HEK293 (cell line): ENCODE data around the gene SSU72.
A peak's percentile ranks its signal among the peaks of the same experiment; 100 is the strongest.

Source experiments
- FEZF1 ChIP-seq: fragments of 450-650 bp; formaldehyde crosslinking; IDR thresholded peaks from 2 replicates; pipeline ENCODE4 v1.5.1; 2016; ENCODE audit warnings: missing biosample characterization, missing genetic modification characterization
- HOXC10 ChIP-seq: sonication (generic); formaldehyde crosslinking; IDR thresholded peaks from 2 replicates; pipeline ENCODE4 v1.8.1; 2023; ENCODE audit warnings: mild to moderate bottlenecking, missing genetic modification reagents
- KLF1 ChIP-seq: fragments of 450-650 bp; formaldehyde crosslinking; IDR thresholded peaks from 2 replicates; pipeline ENCODE4 v1.5.1; 2016; ENCODE audit warnings: missing biosample characterization, missing genetic modification characterization
- KLF10 ChIP-seq: fragments of 450-650 bp; IDR thresholded peaks from 2 replicates; pipeline ENCODE4 v1.5.1; 2018; ENCODE audit warnings: missing biosample characterization, mild to moderate bottlenecking, missing genetic modification characterization
- MZF1 ChIP-seq: fragments of 450-650 bp; formaldehyde crosslinking; IDR thresholded peaks from 2 replicates; pipeline ENCODE4 v1.5.1; 2017; ENCODE audit warnings: missing biosample characterization, missing genetic modification characterization, borderline replicate concordance
- SETDB1 ChIP-seq: IDR thresholded peaks from one replicate; pipeline ENCODE4 v1.6.1; 2017; ENCODE audit warnings: mild to moderate bottlenecking, low read length, moderate library complexity, mixed read lengths; ENCODE audit not compliant: insufficient read length
- ZBTB21 ChIP-seq: fragments of 450-650 bp; formaldehyde crosslinking; IDR thresholded peaks from 2 replicates; pipeline ENCODE4 v1.5.1; 2017; ENCODE audit warnings: missing biosample characterization, missing genetic modification characterization
- ZBTB7A ChIP-seq: fragments of 450-650 bp; formaldehyde crosslinking; IDR thresholded peaks from 2 replicates; pipeline ENCODE4 v1.5.1; 2016; ENCODE audit warnings: low read depth, missing biosample characterization, missing genetic modification characterization
- ZNF133 ChIP-seq: fragments of 450-650 bp; formaldehyde crosslinking; IDR thresholded peaks from 2 replicates; pipeline ENCODE4 v1.5.1; 2016; ENCODE audit warnings: missing biosample characterization, missing genetic modification characterization
- ZNF140 ChIP-seq: fragments of 450-650 bp; formaldehyde crosslinking; IDR thresholded peaks from 2 replicates; pipeline ENCODE4 v1.5.1; 2016; ENCODE audit warnings: missing biosample characterization, missing genetic modification characterization
- ZNF157 ChIP-seq: fragments of 450-650 bp; formaldehyde crosslinking; IDR thresholded peaks from 2 replicates; pipeline ENCODE4 v1.5.1; 2016; ENCODE audit warnings: missing biosample characterization, missing genetic modification characterization
- ZNF221 ChIP-seq: fragments of 450-650 bp; formaldehyde crosslinking; IDR thresholded peaks from 2 replicates; pipeline ENCODE4 v1.5.1; 2017; ENCODE audit warnings: missing biosample characterization, missing genetic modification characterization, borderline replicate concordance
- ZNF391 ChIP-seq: fragments of 450-650 bp; formaldehyde crosslinking; IDR thresholded peaks from 2 replicates; pipeline ENCODE4 v1.5.1; 2016; ENCODE audit warnings: low read depth, missing biosample characterization, missing genetic modification characterization, borderline replicate concordance
- ZNF404 ChIP-seq: fragments of 450-650 bp; formaldehyde crosslinking; IDR thresholded peaks from 2 replicates; pipeline ENCODE4 v1.5.1; 2017; ENCODE audit warnings: missing biosample characterization, missing genetic modification characterization
- ZNF426 ChIP-seq: fragments of 450-650 bp; formaldehyde crosslinking; IDR thresholded peaks from 2 replicates; pipeline ENCODE4 v1.5.1; 2017; ENCODE audit warnings: missing biosample characterization, missing genetic modification characterization, mild to moderate bottlenecking, inconsistent platforms, moderate library complexity
- ZNF548 ChIP-seq: fragments of 450-650 bp; formaldehyde crosslinking; IDR thresholded peaks from 2 replicates; pipeline ENCODE4 v1.5.1; 2016; ENCODE audit warnings: missing biosample characterization, missing genetic modification characterization
- ZNF629 ChIP-seq: fragments of 450-650 bp; formaldehyde crosslinking; IDR thresholded peaks from 2 replicates; pipeline ENCODE4 v1.5.1; 2017; ENCODE audit warnings: missing biosample characterization, missing genetic modification characterization
- ZNF677 ChIP-seq: fragments of 450-650 bp; IDR thresholded peaks from 2 replicates; pipeline ENCODE4 v1.5.0; 2018; ENCODE audit warnings: missing biosample characterization, mild to moderate bottlenecking, missing genetic modification characterization, moderate library complexity
- ZNF747 ChIP-seq: fragments of 450-650 bp; formaldehyde crosslinking; IDR thresholded peaks from 2 replicates; pipeline ENCODE4 v1.5.1; 2016; ENCODE audit warnings: missing biosample characterization, missing genetic modification characterization
- ZNF76 ChIP-seq: fragments of 450-650 bp; formaldehyde crosslinking; IDR thresholded peaks from 2 replicates; pipeline ENCODE4; 2016; ENCODE audit warnings: low read depth, missing biosample characterization, missing genetic modification characterization, borderline replicate concordance
- TF ChIP-seq, protein P1 (sequence below): fragments of 450-650 bp; formaldehyde crosslinking; IDR thresholded peaks from 2 replicates; pipeline ENCODE4 v1.5.1; 2017; ENCODE audit warnings: missing biosample characterization, missing genetic modification characterization
- TF ChIP-seq, protein P2 (sequence below): fragments of 450-650 bp; formaldehyde crosslinking; IDR thresholded peaks from 2 replicates; pipeline ENCODE4 v1.5.1; 2016; ENCODE audit warnings: missing biosample characterization, missing genetic modification characterization, low read depth
- TF ChIP-seq, protein P3 (sequence below): sonication (generic); formaldehyde crosslinking; IDR thresholded peaks from 2 replicates; pipeline ENCODE4 v1.8.1; 2022; ENCODE audit warnings: mild to moderate bottlenecking, moderate library complexity, missing genetic modification reagents
- TF ChIP-seq, protein P4 (sequence below): fragments of 450-650 bp; formaldehyde crosslinking; IDR thresholded peaks from 2 replicates; pipeline ENCODE4 v1.5.1; 2017; ENCODE audit warnings: missing biosample characterization, missing genetic modification characterization
- TF ChIP-seq, protein P5 (sequence below): fragments of 450-650 bp; formaldehyde crosslinking; IDR thresholded peaks from 2 replicates; pipeline ENCODE4 v1.5.0; 2017; ENCODE audit warnings: missing biosample characterization, missing genetic modification characterization, borderline replicate concordance
- TF ChIP-seq, protein P6 (sequence below): fragments of 450-650 bp; formaldehyde crosslinking; IDR thresholded peaks from 2 replicates; pipeline ENCODE4 v1.5.1; 2017; ENCODE audit warnings: missing biosample characterization, missing genetic modification characterization
- TF ChIP-seq, protein P7 (sequence below): fragments of 450-650 bp; formaldehyde crosslinking; IDR thresholded peaks from 2 replicates; pipeline ENCODE4 v1.5.1; 2016; ENCODE audit warnings: missing biosample characterization, missing genetic modification characterization

Gene SSU72

DNA sequence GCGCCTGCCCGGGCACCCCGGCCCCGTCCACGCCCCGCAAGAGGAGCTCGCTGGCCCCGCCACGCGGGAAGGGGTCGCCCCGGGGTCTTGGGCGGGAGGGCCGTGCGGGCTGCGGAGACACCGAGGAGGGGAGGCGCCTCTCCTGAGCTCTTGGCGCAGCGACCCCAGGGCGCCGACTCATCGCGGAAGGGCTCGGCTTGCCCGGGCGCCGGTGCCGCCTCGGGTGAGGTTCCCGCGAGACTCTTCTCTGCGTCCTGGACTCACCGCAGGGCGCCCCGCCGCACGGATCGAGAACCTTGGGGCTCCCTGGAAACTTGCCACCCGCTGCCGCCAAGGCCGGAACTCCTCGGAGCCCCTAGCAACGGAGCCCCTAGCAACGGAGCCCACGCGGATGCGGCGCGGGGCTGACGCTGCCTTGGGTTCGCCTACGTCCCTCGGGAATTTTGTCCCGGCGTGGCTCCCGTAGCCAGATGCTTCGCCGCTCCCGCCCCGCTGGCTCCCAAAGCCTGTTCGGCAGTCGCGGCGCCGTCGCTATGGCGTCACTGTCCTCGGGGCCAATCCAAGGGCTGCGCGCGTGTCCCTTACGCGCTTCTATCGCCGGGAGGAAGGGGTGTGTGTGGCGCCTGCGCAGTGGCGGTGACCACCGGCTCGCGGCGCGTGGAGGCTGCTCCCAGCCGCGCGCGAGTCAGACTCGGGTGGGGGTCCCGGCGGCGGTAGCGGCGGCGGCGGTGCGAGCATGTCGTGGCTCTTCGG lies 63.0 kb downstream of the SSU72 start, which contains the start of gene ATAD3A (continued):
- TF ChIP-seq, protein P1, sequence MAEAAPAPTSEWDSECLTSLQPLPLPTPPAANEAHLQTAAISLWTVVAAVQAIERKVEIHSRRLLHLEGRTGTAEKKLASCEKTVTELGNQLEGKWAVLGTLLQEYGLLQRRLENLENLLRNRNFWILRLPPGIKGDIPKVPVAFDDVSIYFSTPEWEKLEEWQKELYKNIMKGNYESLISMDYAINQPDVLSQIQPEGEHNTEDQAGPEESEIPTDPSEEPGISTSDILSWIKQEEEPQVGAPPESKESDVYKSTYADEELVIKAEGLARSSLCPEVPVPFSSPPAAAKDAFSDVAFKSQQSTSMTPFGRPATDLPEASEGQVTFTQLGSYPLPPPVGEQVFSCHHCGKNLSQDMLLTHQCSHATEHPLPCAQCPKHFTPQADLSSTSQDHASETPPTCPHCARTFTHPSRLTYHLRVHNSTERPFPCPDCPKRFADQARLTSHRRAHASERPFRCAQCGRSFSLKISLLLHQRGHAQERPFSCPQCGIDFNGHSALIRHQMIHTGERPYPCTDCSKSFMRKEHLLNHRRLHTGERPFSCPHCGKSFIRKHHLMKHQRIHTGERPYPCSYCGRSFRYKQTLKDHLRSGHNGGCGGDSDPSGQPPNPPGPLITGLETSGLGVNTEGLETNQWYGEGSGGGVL (tag by site-specific recombination) = peak; percentile 46; the same call in 1 of the 2 replicates
- TF ChIP-seq, protein P2, sequence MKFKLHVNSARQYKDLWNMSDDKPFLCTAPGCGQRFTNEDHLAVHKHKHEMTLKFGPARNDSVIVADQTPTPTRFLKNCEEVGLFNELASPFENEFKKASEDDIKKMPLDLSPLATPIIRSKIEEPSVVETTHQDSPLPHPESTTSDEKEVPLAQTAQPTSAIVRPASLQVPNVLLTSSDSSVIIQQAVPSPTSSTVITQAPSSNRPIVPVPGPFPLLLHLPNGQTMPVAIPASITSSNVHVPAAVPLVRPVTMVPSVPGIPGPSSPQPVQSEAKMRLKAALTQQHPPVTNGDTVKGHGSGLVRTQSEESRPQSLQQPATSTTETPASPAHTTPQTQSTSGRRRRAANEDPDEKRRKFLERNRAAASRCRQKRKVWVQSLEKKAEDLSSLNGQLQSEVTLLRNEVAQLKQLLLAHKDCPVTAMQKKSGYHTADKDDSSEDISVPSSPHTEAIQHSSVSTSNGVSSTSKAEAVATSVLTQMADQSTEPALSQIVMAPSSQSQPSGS (tag by site-specific recombination) = 0 out of 2 replicates have a peak, but pooled peaks have one; percentile 27
- TF ChIP-seq, protein P3, sequence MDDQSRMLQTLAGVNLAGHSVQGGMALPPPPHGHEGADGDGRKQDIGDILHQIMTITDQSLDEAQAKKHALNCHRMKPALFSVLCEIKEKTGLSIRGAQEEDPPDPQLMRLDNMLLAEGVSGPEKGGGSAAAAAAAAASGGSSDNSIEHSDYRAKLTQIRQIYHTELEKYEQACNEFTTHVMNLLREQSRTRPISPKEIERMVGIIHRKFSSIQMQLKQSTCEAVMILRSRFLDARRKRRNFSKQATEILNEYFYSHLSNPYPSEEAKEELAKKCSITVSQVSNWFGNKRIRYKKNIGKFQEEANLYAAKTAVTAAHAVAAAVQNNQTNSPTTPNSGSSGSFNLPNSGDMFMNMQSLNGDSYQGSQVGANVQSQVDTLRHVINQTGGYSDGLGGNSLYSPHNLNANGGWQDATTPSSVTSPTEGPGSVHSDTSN = peak; percentile 22; the same call in 1 of the 2 replicates
- TF ChIP-seq, protein P4, sequence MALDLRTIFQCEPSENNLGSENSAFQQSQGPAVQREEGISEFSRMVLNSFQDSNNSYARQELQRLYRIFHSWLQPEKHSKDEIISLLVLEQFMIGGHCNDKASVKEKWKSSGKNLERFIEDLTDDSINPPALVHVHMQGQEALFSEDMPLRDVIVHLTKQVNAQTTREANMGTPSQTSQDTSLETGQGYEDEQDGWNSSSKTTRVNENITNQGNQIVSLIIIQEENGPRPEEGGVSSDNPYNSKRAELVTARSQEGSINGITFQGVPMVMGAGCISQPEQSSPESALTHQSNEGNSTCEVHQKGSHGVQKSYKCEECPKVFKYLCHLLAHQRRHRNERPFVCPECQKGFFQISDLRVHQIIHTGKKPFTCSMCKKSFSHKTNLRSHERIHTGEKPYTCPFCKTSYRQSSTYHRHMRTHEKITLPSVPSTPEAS (tag by site-specific recombination) = 0 out of 2 replicates have a peak, but pooled peaks have one; percentile 34
- TF ChIP-seq, protein P5, sequence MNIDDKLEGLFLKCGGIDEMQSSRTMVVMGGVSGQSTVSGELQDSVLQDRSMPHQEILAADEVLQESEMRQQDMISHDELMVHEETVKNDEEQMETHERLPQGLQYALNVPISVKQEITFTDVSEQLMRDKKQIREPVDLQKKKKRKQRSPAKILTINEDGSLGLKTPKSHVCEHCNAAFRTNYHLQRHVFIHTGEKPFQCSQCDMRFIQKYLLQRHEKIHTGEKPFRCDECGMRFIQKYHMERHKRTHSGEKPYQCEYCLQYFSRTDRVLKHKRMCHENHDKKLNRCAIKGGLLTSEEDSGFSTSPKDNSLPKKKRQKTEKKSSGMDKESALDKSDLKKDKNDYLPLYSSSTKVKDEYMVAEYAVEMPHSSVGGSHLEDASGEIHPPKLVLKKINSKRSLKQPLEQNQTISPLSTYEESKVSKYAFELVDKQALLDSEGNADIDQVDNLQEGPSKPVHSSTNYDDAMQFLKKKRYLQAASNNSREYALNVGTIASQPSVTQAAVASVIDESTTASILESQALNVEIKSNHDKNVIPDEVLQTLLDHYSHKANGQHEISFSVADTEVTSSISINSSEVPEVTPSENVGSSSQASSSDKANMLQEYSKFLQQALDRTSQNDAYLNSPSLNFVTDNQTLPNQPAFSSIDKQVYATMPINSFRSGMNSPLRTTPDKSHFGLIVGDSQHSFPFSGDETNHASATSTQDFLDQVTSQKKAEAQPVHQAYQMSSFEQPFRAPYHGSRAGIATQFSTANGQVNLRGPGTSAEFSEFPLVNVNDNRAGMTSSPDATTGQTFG (tag by site-specific recombination) = no peak
- TF ChIP-seq ZNF747 (tag by site-specific recombination) (no peak), KLF1 (tag by site-specific recombination) (peak; percentile 80), ZNF404 (no peak), ZNF677 (0 out of 2 replicates have a peak, but pooled peaks have one; percentile 43), MZF1 (tag by site-specific recombination) (no peak), ZNF76 (tag by site-specific recombination) (peak; percentile 93), HOXC10 (CRISPR knock-in tag) (no peak), ZNF629 (tag by site-specific recombination) (peak; percentile 99), ZNF157 (no peak), ZNF548 (tag by site-specific recombination) (no peak), KLF10 (tag by site-specific recombination) (peak; percentile 96), ZNF426 (tag by site-specific recombination) (no peak), ZNF391 (tag by site-specific recombination) (peak; percentile 96; the same call in 1 of the 2 replicates), ZNF133 (tag by site-specific recombination) (no peak), ZNF140 (tag by site-specific recombination) (no peak), FEZF1 (tag by site-specific recombination) (peak; percentile 20; the same call in 1 of the 2 replicates), ZBTB7A (tag by site-specific recombination) (peak; percentile 98), ZBTB21 (tag by site-specific recombination) (peak; percentile 97), SETDB1 (no peak), ZNF221 (tag by site-specific recombination) (no peak)
- TF ChIP-seq, protein P6, sequence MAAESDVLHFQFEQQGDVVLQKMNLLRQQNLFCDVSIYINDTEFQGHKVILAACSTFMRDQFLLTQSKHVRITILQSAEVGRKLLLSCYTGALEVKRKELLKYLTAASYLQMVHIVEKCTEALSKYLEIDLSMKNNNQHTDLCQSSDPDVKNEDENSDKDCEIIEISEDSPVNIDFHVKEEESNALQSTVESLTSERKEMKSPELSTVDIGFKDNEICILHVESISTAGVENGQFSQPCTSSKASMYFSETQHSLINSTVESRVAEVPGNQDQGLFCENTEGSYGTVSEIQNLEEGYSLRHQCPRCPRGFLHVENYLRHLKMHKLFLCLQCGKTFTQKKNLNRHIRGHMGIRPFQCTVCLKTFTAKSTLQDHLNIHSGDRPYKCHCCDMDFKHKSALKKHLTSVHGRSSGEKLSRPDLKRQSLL = 0 out of 2 replicates have a peak, but pooled peaks have one; percentile 37
- TF ChIP-seq, protein P7, sequence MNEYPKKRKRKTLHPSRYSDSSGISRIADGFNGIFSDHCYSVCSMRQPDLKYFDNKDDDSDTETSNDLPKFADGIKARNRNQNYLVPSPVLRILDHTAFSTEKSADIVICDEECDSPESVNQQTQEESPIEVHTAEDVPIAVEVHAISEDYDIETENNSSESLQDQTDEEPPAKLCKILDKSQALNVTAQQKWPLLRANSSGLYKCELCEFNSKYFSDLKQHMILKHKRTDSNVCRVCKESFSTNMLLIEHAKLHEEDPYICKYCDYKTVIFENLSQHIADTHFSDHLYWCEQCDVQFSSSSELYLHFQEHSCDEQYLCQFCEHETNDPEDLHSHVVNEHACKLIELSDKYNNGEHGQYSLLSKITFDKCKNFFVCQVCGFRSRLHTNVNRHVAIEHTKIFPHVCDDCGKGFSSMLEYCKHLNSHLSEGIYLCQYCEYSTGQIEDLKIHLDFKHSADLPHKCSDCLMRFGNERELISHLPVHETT = peak; percentile 92
